CD8-positive, alpha-beta memory T cell (primary cell): ENCODE data around the gene CPZ. TPM values are rescaled to one million over a fixed set of nuclear protein-coding genes. Genes with fewer than 3 reads are reported as not detected.

Experiments used
- CTCF ChIA-PET: fragments of 350-600 bp; sonication (Branson Sonifier 250); formaldehyde crosslinking; loops from one replicate; lab custom pipeline; 2021; ENCODE audit warnings: antibody characterized with exemption; lab: Charles Lee
- POLR2A ChIA-PET: fragments of 350-600 bp; sonication (Branson Sonifier 250); formaldehyde crosslinking; loops from one replicate; lab custom pipeline; 2021; ENCODE audit warnings: antibody characterized with exemption; lab: Charles Lee
- DNase-seq, 5 donors: peaks; one replicate each; pipeline versions ENCODE4 v3.0.0 to v3.0.0-alpha.2; 2020 to 2022; ENCODE audit warnings: mixed read lengths in 1 of 5
- H3K27ac ChIP-seq: one replicate; pipeline ENCODE4 v1.7.0; 2013; ENCODE audit warnings: low read depth, mild to moderate bottlenecking, low read length, moderate library complexity
- H3K27me3 ChIP-seq: 2 replicates; pipeline ENCODE4 v1.7.0; 2013; ENCODE audit warnings: low read length, mild to moderate bottlenecking; ENCODE audit not compliant: insufficient read depth, poor library complexity, severe bottlenecking
- H3K36me3 ChIP-seq: 2 replicates; pipeline ENCODE4 v1.7.0; 2013; ENCODE audit warnings: mild to moderate bottlenecking, low read length, moderate library complexity; ENCODE audit not compliant: insufficient read depth
- H3K4me1 ChIP-seq: 2 replicates; pipeline ENCODE4 v1.7.0; 2013; ENCODE audit warnings: mild to moderate bottlenecking, low read length, moderate library complexity; ENCODE audit not compliant: insufficient read depth
- H3K4me3 ChIP-seq: 2 replicates; pipeline ENCODE4 v1.7.0; 2013; ENCODE audit warnings: mild to moderate bottlenecking, low read length
- H3K9me3 ChIP-seq: 2 replicates; pipeline ENCODE4 v1.7.0; 2013; ENCODE audit warnings: mild to moderate bottlenecking, low read length
- H3K27ac Mint-ChIP-seq, 8 donors: one replicate each; pipeline ENCODE4 v1.8.0; 2020 to 2021; ENCODE audit warnings: mixed read lengths in 8 of 8, mild to moderate bottlenecking in 6 of 8, inconsistent platforms in 3 of 8, moderate library complexity in 3 of 8
- H3K27me3 Mint-ChIP-seq, 2 donors: one replicate each; pipeline ENCODE4 v1.8.0; 2020 to 2021; ENCODE audit warnings: mixed read lengths in 2 of 2, mild to moderate bottlenecking in 1 of 2, moderate library complexity in 1 of 2
- H3K36me3 Mint-ChIP-seq, 3 donors: one replicate each; pipeline ENCODE4 v1.8.0; 2020 to 2021; ENCODE audit warnings: mixed read lengths in 3 of 3, inconsistent platforms in 1 of 3, mild to moderate bottlenecking in 1 of 3
- H3K4me1 Mint-ChIP-seq, 3 donors: one replicate each; pipeline ENCODE4 v1.8.0; 2020 to 2021; ENCODE audit warnings: mixed read lengths in 3 of 3, inconsistent platforms in 1 of 3, mild to moderate bottlenecking in 1 of 3
- H3K4me3 Mint-ChIP-seq, 7 donors: one replicate each; pipeline ENCODE4 v1.8.0; 2020 to 2021; ENCODE audit warnings: mixed read lengths in 7 of 7, mild to moderate bottlenecking in 6 of 7, moderate library complexity in 4 of 7, inconsistent platforms in 2 of 7
- H3K9me3 Mint-ChIP-seq, 5 donors: one replicate each; pipeline ENCODE4 v1.8.0; 2020 to 2022; ENCODE audit warnings: mixed read lengths in 5 of 5, mild to moderate bottlenecking in 3 of 5, moderate library complexity in 2 of 5, inconsistent platforms in 1 of 5
- polyA plus RNA-seq: library from polyadenylated mRNA; unstranded; fragments of 300-500 nt; fragmentation: Illumina TruSeq; gene quantifications from one replicate; pipeline ENCODE4 v1.2.3, GENCODE V29; 2021
- total RNA-seq, 2 experiments: library from RNA; stranded (reverse); gene quantifications; one replicate each; pipeline ENCODE4 v1.2.3, GENCODE V29; 2021

CPZ gene
- total and polyA plus RNA-seq, 3 experiments from 2014 or later = not detected

DNA sequence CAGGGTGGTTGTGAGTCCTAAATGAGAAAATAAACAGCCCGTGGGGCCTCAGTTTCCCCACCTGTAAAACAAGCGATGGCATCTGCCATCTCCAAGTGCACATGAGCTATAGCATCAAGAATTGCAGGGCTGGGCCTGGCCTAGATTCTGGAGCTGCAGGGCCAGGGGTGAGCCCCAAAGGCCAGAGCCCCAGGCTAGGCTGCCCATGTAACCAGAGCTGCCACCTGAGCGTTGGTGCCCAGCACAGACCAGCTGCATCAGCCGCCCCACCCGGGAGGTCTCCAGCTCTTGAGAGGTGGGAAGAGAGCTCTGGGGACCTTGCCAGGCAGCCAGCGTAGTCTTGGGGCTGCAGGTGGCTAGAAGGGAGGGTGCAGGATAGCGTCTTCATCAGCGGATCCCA lies 39.3 kb upstream of the CPZ start:
- Histone ChIP-seq H3K4me1 (no peaks in the 10 kb centered on the region), H3K27me3 (no peaks in the 10 kb centered on the region), H3K9me3 (no peaks in the 10 kb centered on the region), H3K27ac (no peak overlapping the region), H3K4me3 (no peak overlapping the region), H3K36me3 (no peaks in the 10 kb centered on the region)
- Mint-ChIP-seq H3K4me3 (no peak overlapping the region), H3K36me3 (no peaks in the 10 kb centered on the region), H3K27ac (no peak overlapping the region), H3K4me1 (no peaks in the 10 kb centered on the region), H3K9me3 (no peaks in the 10 kb centered on the region), H3K27me3 (peaks cover 2 to 5% of the 10 kb centered on the region in 2 donors)
- CTCF ChIA-PET = interaction anchor here (1.3 kb wide), 1 partner anchor 9 kb away, joined by 3 read pairs; no protein-coding TSS in a partner anchor
- no peak for DNase-seq
- POLR2A ChIA-PET = no interaction called here

DNA sequence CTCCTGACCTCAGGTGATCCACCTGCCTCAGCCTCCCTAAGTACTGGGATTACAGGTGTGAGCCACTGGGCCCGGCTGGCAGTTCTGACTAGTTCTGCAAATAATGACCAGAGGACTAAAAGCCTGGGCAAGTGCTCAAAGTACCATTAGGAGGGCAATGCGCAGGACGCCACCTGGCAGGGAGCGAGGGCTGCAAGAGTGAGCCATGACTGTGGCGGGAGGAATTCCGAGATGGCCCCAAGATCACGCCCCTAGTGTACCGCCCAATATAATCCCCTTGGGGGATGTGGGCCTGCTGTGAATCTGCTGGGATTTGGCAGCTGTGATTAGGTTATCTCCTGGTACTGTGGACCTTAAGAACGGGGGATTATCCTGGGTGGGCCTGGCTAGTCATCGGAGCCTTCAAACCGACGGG lies 38.6 kb upstream of the CPZ start:
- Histone ChIP-seq H3K4me1 (no peaks in the 10 kb centered on the region), H3K36me3 (no peaks in the 10 kb centered on the region), H3K27ac (no peak overlapping the region), H3K9me3 (no peaks in the 10 kb centered on the region), H3K27me3 (no peaks in the 10 kb centered on the region), H3K4me3 (no peak overlapping the region)
- Mint-ChIP-seq H3K27ac (no peak overlapping the region), H3K4me3 (no peak overlapping the region), H3K27me3 (peaks cover 2 to 8% of the 10 kb centered on the region in 2 donors), H3K4me1 (no peaks in the 10 kb centered on the region), H3K36me3 (no peaks in the 10 kb centered on the region), H3K9me3 (no peaks in the 10 kb centered on the region)
- DNase-seq = no peak
- ChIA-PET CTCF (no interaction called here), POLR2A (no interaction called here)

DNA sequence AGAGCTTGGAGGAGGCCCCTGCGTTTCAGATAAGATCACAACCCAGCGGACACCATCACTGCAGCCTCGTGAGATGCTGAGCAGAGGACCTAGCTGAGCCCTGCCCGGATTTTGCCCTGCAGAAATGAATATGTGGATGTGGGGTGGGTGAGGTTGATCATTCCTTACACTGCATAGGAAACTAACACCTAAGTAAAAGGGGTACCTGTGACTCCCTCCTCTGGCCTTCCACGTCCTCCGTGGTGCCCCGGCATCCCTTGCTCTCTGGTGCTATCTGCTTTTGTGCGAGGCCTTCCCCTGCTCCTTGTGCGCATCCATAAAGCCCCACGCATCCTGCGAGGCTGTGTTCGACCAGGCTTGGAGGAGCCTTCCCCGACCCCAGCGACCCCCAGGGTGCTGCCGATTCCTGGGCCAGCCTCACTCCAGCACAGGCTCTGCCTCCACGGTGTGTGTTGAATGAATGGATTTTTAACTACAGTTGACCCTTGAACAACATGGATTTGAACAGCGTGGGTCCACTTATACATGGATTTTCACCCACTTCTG lies 37.9 kb upstream of the CPZ start:
- ChIA-PET POLR2A (no interaction called here), CTCF (no interaction called here)
- no peaks in the 10 kb centered on the region for H3K36me3 ChIP-seq

DNA sequence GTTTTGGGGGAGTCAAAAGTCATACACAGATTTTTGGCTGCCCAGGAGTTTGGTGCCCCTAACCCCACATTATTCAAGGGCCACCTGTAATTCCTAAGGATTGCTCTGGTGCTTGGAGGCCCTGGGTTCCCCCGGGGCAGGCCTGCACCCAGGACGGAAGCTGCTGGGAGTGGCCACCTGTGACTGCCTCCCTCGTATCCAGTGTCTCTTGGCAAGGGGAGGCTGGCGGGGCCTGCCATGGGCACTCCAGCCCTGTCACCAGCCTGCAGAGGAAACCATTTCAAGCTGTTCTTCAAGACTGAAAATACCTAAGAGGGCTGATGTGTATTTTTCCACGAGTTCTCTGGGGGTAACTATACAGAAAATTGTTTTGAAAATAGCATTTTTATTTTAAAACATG lies 36.8 kb upstream of the CPZ start:
- no peaks in the 10 kb centered on the region for H3K9me3 ChIP-seq
- Mint-ChIP-seq H3K36me3 (no peaks in the 10 kb centered on the region), H3K4me3 (no peak overlapping the region), H3K9me3 (no peaks in the 10 kb centered on the region), H3K27ac (no peak overlapping the region), H3K4me1 (no peaks in the 10 kb centered on the region), H3K27me3 (peaks cover 6 to 15% of the 10 kb centered on the region in 2 donors)
- H3K36me3 ChIP-seq = no peaks in the 10 kb centered on the region
- no peak overlapping the region for H3K4me3 ChIP-seq
- no peak overlapping the region for H3K27ac ChIP-seq
- H3K27me3 ChIP-seq = no peaks in the 10 kb centered on the region
- DNase-seq = no peak
- ChIA-PET POLR2A (no interaction called here), CTCF (no interaction called here)
- no peaks in the 10 kb centered on the region for H3K4me1 ChIP-seq

More for the DNA sequence above, 37.9 kb upstream of the CPZ start:
- Histone ChIP-seq H3K4me1 (no peaks in the 10 kb centered on the region), H3K4me3 (no peak overlapping the region), H3K9me3 (no peaks in the 10 kb centered on the region), H3K27me3 (no peaks in the 10 kb centered on the region), H3K27ac (no peak overlapping the region)
- DNase-seq = no peak
- peaks cover 2 to 12% of the 10 kb centered on the region in 2 donors for H3K27me3 Mint-ChIP-seq
- no peaks in the 10 kb centered on the region for H3K4me1 Mint-ChIP-seq
- no peak overlapping the region for H3K4me3 Mint-ChIP-seq
- no peaks in the 10 kb centered on the region for H3K9me3 Mint-ChIP-seq
- no peak overlapping the region for H3K27ac Mint-ChIP-seq
- H3K36me3 Mint-ChIP-seq = no peaks in the 10 kb centered on the region

DNA sequence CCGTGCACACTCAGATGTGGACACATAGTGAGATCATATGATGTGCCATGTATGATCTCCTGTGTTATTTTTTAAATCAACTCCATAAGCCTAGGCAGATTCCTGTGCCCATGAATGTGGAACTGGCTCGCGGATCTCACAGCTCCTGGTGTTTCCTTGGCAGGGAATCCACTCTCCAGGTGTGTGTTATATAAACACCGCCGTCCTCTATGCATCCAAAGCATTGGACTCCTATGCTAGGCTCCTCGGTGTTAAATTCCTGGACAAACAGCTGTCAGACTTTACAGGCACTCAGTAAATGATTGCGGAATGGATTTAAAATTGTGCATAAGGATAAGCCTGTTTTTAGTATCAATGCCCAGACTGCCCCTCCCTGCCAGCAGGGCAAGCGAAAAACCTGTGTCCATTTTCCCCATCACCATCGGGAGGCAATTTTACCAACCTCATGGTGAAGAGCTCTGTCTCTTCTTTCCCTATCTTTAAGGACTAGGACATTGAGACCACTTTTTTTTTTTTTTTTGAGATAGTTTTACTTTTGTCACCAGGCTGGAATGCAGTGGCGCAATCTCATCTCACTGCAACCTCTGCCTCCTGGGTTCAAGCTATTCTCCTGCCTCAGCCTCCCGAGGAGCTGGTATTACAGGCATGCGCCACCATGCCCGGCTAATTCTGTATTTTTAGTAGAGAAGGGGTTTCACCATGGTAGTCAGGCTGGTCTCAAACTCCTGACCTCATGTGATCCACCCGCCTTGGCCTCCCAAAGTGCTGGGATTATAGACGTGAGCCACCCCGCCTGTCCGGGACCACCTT lies 36.0 kb upstream of the CPZ start:
- no peak for DNase-seq

DNA sequence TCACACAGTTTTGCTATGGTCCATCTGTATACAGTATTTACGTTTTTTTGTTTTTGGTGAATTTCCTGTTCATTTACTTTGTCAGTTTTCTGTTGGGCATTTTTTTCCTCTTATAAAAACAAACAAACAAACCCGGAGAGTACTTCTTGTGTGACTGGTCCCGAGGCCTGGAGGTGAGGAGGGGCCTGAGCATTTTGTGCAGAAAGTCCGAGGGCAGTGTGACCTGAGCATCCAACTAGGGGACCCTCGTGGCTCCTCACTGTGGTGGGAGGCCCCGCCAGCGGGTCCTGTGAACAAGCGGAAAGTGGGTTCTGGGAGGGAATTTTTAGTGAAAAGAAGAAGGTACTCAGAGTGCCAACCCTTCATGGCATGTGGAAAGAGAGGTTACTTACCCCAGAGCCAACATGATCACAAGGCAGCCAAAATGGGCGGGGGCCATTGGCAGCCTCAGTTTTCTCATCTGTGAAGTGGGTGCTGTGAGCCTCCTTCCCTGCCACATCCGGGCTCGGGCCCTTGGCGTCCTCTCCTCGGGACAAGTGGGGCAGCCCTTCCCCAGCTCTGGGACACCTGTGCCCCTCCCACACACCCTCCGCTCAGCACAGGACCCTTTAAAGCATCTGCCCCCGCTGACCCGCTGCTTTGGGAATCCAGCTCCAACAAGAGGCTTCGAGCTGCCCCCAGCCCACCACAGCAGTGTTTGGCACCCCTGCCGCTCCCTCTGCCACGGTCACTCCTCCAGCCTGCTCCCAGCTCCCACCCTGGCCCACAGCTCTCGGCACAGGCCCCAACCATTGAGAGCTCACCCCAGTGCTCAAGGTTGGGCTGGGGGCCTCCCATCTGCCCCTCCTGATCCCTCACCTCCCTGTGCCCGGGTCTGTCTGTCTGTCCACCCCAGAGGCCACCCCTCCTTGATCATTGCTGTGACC lies 35.2 kb upstream of the CPZ start:
- no peaks in the 10 kb centered on the region for H3K9me3 ChIP-seq
- no peaks in the 10 kb centered on the region for H3K4me1 ChIP-seq
- H3K4me3 Mint-ChIP-seq = no peak overlapping the region
- peaks cover 6 to 15% of the 10 kb centered on the region in 2 donors for H3K27me3 Mint-ChIP-seq
- H3K27ac ChIP-seq = no peak overlapping the region
- peak in 1 of 5 donors; percentile 44 for DNase-seq
- H3K36me3 ChIP-seq = no peaks in the 10 kb centered on the region
- ChIA-PET POLR2A (no interaction called here), CTCF (no interaction called here)
- H3K27me3 ChIP-seq = no peaks in the 10 kb centered on the region
- no peaks in the 10 kb centered on the region for H3K9me3 Mint-ChIP-seq
- no peak overlapping the region for H3K4me3 ChIP-seq
- H3K27ac Mint-ChIP-seq = no peak overlapping the region
- H3K36me3 Mint-ChIP-seq = no peaks in the 10 kb centered on the region
- H3K4me1 Mint-ChIP-seq = no peaks in the 10 kb centered on the region

More for the DNA sequence above, 36.0 kb upstream of the CPZ start:
- Histone ChIP-seq H3K36me3 (no peaks in the 10 kb centered on the region), H3K4me1 (no peaks in the 10 kb centered on the region), H3K4me3 (no peak overlapping the region), H3K27ac (no peak overlapping the region), H3K27me3 (no peaks in the 10 kb centered on the region), H3K9me3 (no peaks in the 10 kb centered on the region)
- Mint-ChIP-seq H3K9me3 (no peaks in the 10 kb centered on the region), H3K4me1 (no peaks in the 10 kb centered on the region), H3K27ac (no peak overlapping the region), H3K4me3 (no peak overlapping the region), H3K36me3 (no peaks in the 10 kb centered on the region), H3K27me3 (peaks cover 6 to 15% of the 10 kb centered on the region in 2 donors)
- POLR2A ChIA-PET = no interaction called here
- CTCF ChIA-PET = no interaction called here

DNA sequence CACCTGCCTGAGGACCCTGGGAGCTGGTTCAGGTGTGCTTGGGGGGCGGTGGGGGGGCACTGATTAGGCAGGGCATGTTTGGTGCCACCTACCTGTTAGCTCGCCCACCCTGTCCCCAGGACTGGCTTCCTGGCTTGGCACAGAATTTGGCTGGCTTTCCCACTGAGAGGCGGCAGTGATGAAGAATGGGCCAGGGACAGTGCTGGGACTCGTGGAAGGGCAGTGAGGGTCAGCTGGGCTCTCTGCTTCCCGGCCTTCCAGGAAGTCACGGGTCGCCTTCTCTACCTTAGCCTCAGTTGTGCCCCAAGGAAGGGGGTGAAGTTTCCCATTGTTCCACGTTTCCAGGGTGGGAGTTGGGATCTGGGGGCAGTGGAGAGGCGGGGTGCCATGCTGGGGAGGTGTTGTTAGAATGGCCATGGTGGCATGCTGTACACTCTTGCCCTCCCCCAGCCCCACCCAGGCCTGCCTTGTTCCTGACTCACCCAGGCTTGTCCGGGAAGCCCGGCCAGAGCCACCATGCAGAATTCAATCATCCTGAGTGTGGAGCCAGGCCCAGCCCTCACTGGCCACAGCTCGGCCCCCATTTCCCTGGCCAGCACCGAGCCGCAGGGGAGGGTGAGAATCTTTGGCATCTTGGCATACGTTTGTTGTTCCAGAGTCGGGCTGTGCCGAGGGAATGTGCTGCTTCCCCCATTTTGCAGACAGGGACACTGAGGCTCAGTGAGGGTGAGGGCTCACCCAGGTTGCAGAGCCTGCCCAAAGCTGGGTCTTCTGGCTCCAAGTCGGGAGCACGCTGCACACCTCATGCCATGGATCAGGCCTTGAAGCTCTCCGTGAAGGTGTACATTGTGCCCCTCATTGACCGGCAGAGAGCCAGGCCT lies 34.2 kb upstream of the CPZ start:
- Histone ChIP-seq H3K4me1 (no peaks in the 10 kb centered on the region), H3K27ac (no peak overlapping the region), H3K36me3 (no peaks in the 10 kb centered on the region), H3K9me3 (no peaks in the 10 kb centered on the region), H3K27me3 (no peaks in the 10 kb centered on the region), H3K4me3 (no peak overlapping the region)
- Mint-ChIP-seq H3K4me3 (no peak overlapping the region), H3K27ac (no peak overlapping the region), H3K9me3 (no peaks in the 10 kb centered on the region), H3K4me1 (no peaks in the 10 kb centered on the region), H3K36me3 (no peaks in the 10 kb centered on the region), H3K27me3 (peaks cover 6 to 15% of the 10 kb centered on the region in 2 donors)
- ChIA-PET CTCF (no interaction called here), POLR2A (no interaction called here)
- peak in 1 of 5 donors; percentile 38 for DNase-seq
